GM12878 (cell line): Measurements from ENCODE around the gene RAB3A. TPM values are rescaled to one million over a fixed set of nuclear protein-coding genes. Genes with fewer than 3 reads are reported as not detected.
A peak's percentile ranks its signal among the peaks of the same experiment; 100 is the strongest.

Experiments used
- ATAC-seq: fragments of 200-7000 bp; cut with Tn5 transposase; 3 replicates; pipeline ENCODE4 v1.9.1; 2020; ENCODE audit warnings: mild to moderate bottlenecking, moderate library complexity
- BruUV-seq: library from RNA; stranded (reverse); fragments of 400-500 nt; replicated peaks from 2 replicates; lab custom pipeline; 2021; lab: Mats Ljungman, UMichigan
- CTCF ChIA-PET: fragments of 300-600 bp; sonication (Branson Sonifier 250); formaldehyde crosslinking; extraction: SDS; loops from one replicate; lab custom pipeline; 2021; ENCODE audit warnings: inconsistent platforms; lab: Yijun Ruan, JAX
- POLR2A ChIA-PET: fragments of 350-600 bp; formaldehyde crosslinking; extraction: SDS; loops from one replicate; lab custom pipeline; 2021; ENCODE audit warnings: inconsistent platforms; lab: Charles Lee
- RAD21 ChIA-PET: fragments of 300-600 bp; sonication (Branson Sonifier 250); formaldehyde crosslinking; loops from one replicate; lab custom pipeline; 2023; ENCODE audit warnings: antibody characterized with exemption; ENCODE audit not compliant: unreplicated experiment; lab: Charles Lee
- SMC1A ChIA-PET: fragments of 300-600 bp; sonication (Branson Sonifier 250); formaldehyde crosslinking; loops from one replicate; lab custom pipeline; 2023; ENCODE audit not compliant: unreplicated experiment, uncharacterized antibody; lab: Charles Lee
- DNase-seq: peaks from one replicate; pipeline ENCODE4 v3.0.0-alpha.2; 2011; ENCODE audit warnings: low read depth, low spot score
- FAIRE-seq: peaks from 3 replicates; lab custom pipeline; 2011; peaks lifted over from hg19 to GRCh38; lab: Jason Lieb, UNC
- H2AFZ ChIP-seq: 2 replicates; pipeline ENCODE4 v1.6.0; 2011; ENCODE audit warnings: low read depth, low read length, control low read depth; ENCODE audit not compliant: control insufficient read depth
- H3K27ac ChIP-seq: 2 replicates; pipeline ENCODE4 v1.5.1; 2011; ENCODE audit warnings: control low read depth; ENCODE audit not compliant: control insufficient read depth, insufficient read depth
- H3K27me3 ChIP-seq, 2 experiments: replicated peaks in 1 of 2; 2 replicates each; pipeline versions ENCODE4 v1.6.0 to v1.6.1; 2011; ENCODE audit warnings: low read length in 1 of 2; ENCODE audit not compliant: control insufficient read depth in 2 of 2, insufficient read depth in 2 of 2
- H3K36me3 ChIP-seq, 2 experiments: 2 replicates each; pipeline ENCODE4 v1.5.1; 2011; ENCODE audit warnings: low read length in 1 of 2; ENCODE audit not compliant: control insufficient read depth in 2 of 2, insufficient read depth in 2 of 2
- H3K4me1 ChIP-seq: 2 replicates; pipeline ENCODE4 v1.6.1; 2011; ENCODE audit warnings: mild to moderate bottlenecking, low read length, moderate library complexity, mixed read lengths; ENCODE audit not compliant: control insufficient read depth, insufficient read depth
- H3K4me2 ChIP-seq: 2 replicates; pipeline ENCODE4 v1.6.0; 2011; ENCODE audit warnings: control low read depth; ENCODE audit not compliant: control insufficient read depth, insufficient read depth
- H3K4me3 ChIP-seq: fragments of 200-600 bp; sonication (generic); 2 replicates; pipeline ENCODE4 v1.5.1; 2016
- H3K79me2 ChIP-seq: 2 replicates; pipeline ENCODE4 v1.6.0; 2011; ENCODE audit warnings: low read length; ENCODE audit not compliant: control insufficient read depth, insufficient read depth
- H3K9ac ChIP-seq: 2 replicates; pipeline ENCODE4 v1.8.0; 2011; ENCODE audit warnings: low read length, control low read depth, mixed read lengths; ENCODE audit not compliant: control insufficient read depth, insufficient read depth
- H3K9me3 ChIP-seq: replicated peaks from 3 replicates; pipeline ENCODE4 v1.5.1; 2011; ENCODE audit warnings: mild to moderate bottlenecking, low read length; ENCODE audit not compliant: control insufficient read depth, insufficient read depth
- H4K20me1 ChIP-seq: 2 replicates; pipeline ENCODE4 v1.6.0; 2011; ENCODE audit not compliant: control insufficient read depth, insufficient read depth
- MLLT1 ChIP-seq: fragments of 450-650 bp; IDR thresholded peaks from 2 replicates; pipeline ENCODE4 v1.6.1; 2016; ENCODE audit warnings: mild to moderate bottlenecking
- PKNOX1 ChIP-seq: fragments of 450-650 bp; IDR thresholded peaks from 2 replicates; pipeline ENCODE4 v1.6.1; 2016; ENCODE audit warnings: mild to moderate bottlenecking
- WGBS: methylation state at CpG from one replicate; pipeline ENCODE4 v1.1.6; 2016; ENCODE audit warnings: low lambda C conversion rate; ENCODE audit not compliant: insufficient replicate concordance, insufficient coverage; ENCODE audit errors: missing lambda C conversion rate; 5-methylcytosine and 5-hydroxymethylcytosine counted together
- in situ Hi-C: fragments of 300-500 bp; cut with MboI; formaldehyde crosslinking; loops from 9 replicates; pipeline ENCODE4 v1.14.3; 2018; ENCODE audit warnings: mixed read lengths
- intact Hi-C: fragments of 100-400 bp; cut with micrococcal nuclease; formaldehyde crosslinking; loops from one replicate; pipeline ENCODE4 v1.14.2; 2022; ENCODE audit not compliant: unreplicated experiment
- polyA plus RNA-seq, 11 experiments: library from polyadenylated mRNA; depleted of rRNA in 4 of 11; unstranded in 6 of 11; stranded (reverse) in 5 of 11; fragments of >200 nt; fragmentation: Nextera tagmentation in 4 of 11; fragmentation: Illumina TruSeq in 1 of 11; extraction: Ambion mirVana in 4 of 11; extraction: Trizol in 1 of 11; gene quantifications; 1 replicate in 1 of 11; 2 replicates in 10 of 11; pipeline versions ENCODE4 v1.2.1 to v1.2.3, GENCODE V29; 2011 to 2016; ENCODE audit warnings: inconsistent platforms in 2 of 11, missing spikeins in 2 of 11, low read depth in 1 of 11
- total RNA-seq, 4 experiments: library from RNA; depleted of rRNA in 3 of 4; stranded (reverse); fragments of >200 nt in 3 of 4; fragmentation: Illumina TruSeq in 1 of 4; extraction: Trizol in 1 of 4; gene quantifications; 2 replicates each; pipeline versions ENCODE4 v1.2.1 to v1.2.3, GENCODE V29; 2013 to 2021

RAB3A gene
- total and polyA plus RNA-seq, 10 of the 15 experiments (the other 5 are each of a cell fraction or from before 2014, with no cell fraction given), result 0.07 to 3.5 (median 1.2) TPM; not detected in 1

GRCh38 chr19:18160493-18160970 lies 43.3 kb downstream of the RAB3A start:
- peak overlapping the region; percentile 60 for H3K9ac ChIP-seq
- peaks cover 6 to 7% of the 10 kb centered on the region in 2 experiments; a peak in 3 of 4 replicates for H3K36me3 ChIP-seq
- intact Hi-C loops, result no loop called here
- H2AFZ ChIP-seq, result no peak overlapping the region; the same call in 1 of the 2 replicates
- TF ChIP-seq PKNOX1 (no peak), MLLT1 (0 out of 2 replicates have a peak, but pooled peaks have one; percentile 77)
- in situ Hi-C loops, result no loop called here
- H4K20me1 ChIP-seq, result no peaks in the 10 kb centered on the region
- peak overlapping the region; percentile 70; the same call in 1 of the 2 replicates for H3K4me3 ChIP-seq
- H3K27ac ChIP-seq, result no peak overlapping the region; the same call in 1 of the 2 replicates
- ChIA-PET POLR2A (interaction anchor here (0.7 to 1.2 kb wide), 3 partner anchors 30 to 159 kb away, joined by 3 to 4 read pairs (median 3); no protein-coding TSS in a partner anchor), CTCF (interaction anchor here (0.5 to 3.2 kb wide), 12 partner anchors 8 to 254 kb away, joined by 3 to 22 read pairs (median 4); no protein-coding TSS in a partner anchor), RAD21 (interaction anchor here (0.5 to 1.3 kb wide), 5 partner anchors 25 to 177 kb away, joined by 3 to 5 read pairs (median 3); no protein-coding TSS in a partner anchor), SMC1A (interaction anchor here (0.8 to 1.3 kb wide), 4 partner anchors 8 to 153 kb away, joined by 3 to 5 read pairs (median 3); partner anchors contain the start of gene PIK3R2)
- peak overlapping the region; percentile 72 for H3K4me2 ChIP-seq
- DNase-seq (no peak), FAIRE-seq (no peak), ATAC-seq (peak; percentile 12)
- H3K9me3 ChIP-seq, result no peaks in the 10 kb centered on the region
- WGBS, result 53% methylated on average over 13 of the region's 13 CpGs
- 0 out of 2 replicates have a peak, but pooled peaks cover 5% of the 10 kb centered on the region for H3K4me1 ChIP-seq
- no peaks in the 10 kb centered on the region for H3K27me3 ChIP-seq
- BruUV-seq, result no TSS peak
- no peaks in the 10 kb centered on the region for H3K79me2 ChIP-seq
